ENCODE data around the gene ANKRD23.
"Not testable (repeated sequence)": the region's sequence is repeated elsewhere in the genome, so short reads cannot be mapped to it uniquely, and the experiment has no call there.

ANKRD23 gene

DNA sequence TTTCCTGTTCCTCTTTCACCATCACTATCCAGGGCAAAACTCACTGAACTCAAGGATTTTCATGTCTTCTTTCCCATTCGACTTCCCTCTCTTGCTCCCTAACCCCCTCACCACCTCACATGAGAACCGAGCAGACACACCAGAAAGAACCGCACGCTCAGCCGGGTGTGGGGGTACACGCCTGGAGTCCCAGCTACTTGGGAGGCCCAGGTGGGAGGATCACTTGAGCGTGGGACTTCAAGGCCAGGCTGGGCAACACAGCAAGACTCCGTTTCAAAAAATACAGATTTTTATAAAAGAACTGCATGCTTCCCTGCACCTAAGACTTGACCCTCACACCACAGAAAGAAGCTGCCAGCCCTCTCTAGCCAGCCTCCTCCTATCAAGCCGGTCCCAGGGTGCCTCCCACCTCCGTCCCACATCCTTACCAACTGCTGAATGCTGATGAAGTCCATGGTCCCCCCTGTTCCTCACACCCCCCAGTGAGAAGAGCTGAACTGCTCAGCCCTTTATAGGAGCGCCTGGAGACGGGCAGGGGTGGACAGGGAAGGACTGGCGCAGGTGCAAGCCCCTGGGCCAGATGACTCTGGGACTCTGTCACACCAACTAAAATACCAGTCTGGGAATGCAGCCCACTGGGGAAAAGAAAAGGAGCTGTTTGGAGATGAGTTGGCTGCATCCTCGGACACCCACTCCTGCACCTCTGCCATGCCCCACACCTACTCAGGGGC lies at the start of gene ANKRD23:
TSS of gene ANKRD23 (minus strand) at position 484 of the 731 bp plus-strand sequence. CDS start at position 455, 29 bp downstream.
- no peak for DNase-seq
- intact Hi-C loops (cut with DNase I): no loop called here

DNA sequence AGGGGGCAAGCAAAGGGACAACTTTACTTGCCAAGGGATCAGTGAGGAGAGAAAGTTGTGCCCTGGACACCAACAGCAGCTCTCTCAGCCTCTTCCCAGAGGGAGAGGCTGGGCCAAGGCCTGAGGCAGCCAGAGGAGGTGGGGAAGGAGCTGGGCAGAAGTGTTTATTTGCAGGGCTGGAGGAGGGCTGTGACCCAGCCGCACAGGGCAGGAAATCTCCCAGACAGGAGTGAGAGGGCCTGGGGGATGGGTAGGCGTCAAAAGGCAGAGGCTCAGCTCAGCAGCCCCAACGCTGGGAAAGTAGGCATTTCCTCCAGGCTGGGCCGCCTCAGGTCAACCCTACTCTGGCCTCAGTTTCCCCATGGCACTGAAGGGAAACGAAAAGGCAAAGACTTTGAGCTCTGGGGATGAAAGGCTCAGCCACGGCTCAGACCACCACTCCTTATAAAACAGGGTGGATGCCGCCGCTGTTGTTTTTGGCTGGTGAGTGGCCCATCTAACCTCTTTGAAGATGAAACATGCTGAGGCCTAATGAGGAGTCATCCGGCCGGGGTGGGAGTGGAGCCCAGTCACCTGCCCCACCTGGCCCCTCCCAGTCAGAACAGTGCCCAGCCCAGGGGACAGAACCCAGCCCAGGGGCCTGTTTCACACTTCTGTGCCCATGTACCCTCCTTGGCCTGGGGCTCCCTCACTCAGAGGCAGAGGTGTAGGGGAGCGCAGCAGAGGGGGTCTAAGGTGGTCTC lies 47.9 kb upstream of the ANKRD23 start:
- intact Hi-C loops (cut with DNase I): no loop called here
- DNase-seq: peak in 2 of 42 donors; percentile 43 to 49

DNA sequence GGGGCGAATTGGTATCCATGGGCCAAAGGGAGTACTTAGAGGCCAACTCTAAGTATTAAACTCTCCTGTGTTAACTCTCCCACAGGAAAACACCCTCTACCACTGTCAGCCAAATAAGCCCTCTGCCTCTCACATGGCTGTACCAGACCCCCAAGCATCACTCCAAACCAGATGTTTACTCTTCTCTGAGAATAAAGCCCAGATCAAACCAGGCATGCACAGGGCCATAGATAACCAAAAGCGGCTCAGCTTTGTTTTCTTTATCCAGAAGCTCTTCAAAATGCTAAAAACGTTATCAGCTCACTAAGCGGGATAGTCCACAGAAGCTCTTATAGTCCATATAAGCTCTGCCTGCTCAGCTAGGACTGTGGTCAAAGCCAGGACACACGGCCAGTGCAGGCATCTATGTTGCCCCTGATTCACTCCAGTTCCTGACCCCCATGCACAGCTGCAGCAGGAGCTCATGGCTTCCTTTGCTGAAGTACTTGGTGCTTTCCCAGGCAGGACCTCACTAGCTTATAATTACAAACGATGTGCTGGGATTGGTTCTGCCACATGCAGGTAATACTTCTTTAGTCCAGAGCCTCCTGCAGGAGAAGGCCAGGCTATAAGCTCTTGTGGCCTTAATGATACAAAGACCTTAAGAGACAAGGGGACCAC lies 47.0 kb upstream of the ANKRD23 start:
- intact Hi-C loops (cut with DNase I): no loop called here
- no peak for DNase-seq

DNA sequence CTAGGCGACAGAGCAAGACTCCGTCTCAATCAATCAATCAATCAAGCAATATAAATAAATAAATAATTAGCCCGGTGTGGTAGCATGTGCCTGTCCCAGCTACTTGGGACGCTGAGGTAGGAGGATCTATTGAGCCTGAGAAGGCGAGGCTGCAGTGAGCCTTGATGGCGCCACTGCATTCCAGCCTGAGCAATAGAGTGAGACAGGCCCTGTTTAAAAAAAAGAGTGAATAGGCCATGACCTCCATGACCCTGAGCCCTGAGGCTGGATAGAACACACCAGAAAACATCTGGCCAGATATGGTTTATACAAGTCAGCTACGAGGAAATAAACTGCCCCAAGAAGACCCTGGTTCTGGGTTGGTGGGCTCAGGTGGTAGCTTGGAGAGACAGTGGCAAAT lies 46.4 kb upstream of the ANKRD23 start:
- DNase-seq: no peak
- intact Hi-C loops (cut with DNase I): no loop called here

DNA sequence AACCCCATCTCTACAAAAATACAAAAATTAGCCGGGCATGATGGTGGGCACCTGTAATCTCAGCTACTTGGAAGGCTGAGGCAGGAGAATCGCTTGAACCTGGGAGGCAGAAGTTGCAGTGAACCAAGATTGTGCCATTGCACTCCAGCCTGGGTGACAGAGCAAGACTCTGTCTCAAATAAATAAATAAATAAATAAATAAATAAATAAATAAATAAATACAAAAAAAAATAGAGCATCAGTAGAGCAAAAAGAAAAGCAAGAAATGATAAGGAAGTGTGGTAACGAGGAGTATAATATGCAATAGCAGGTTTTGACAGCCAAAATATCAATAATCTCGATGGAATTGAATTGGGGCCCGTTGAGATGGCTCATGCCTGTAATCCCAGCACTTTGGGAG lies 45.7 kb upstream of the ANKRD23 start:
- intact Hi-C loops (cut with DNase I); DNase-seq: not testable (repeated sequence)

DNA sequence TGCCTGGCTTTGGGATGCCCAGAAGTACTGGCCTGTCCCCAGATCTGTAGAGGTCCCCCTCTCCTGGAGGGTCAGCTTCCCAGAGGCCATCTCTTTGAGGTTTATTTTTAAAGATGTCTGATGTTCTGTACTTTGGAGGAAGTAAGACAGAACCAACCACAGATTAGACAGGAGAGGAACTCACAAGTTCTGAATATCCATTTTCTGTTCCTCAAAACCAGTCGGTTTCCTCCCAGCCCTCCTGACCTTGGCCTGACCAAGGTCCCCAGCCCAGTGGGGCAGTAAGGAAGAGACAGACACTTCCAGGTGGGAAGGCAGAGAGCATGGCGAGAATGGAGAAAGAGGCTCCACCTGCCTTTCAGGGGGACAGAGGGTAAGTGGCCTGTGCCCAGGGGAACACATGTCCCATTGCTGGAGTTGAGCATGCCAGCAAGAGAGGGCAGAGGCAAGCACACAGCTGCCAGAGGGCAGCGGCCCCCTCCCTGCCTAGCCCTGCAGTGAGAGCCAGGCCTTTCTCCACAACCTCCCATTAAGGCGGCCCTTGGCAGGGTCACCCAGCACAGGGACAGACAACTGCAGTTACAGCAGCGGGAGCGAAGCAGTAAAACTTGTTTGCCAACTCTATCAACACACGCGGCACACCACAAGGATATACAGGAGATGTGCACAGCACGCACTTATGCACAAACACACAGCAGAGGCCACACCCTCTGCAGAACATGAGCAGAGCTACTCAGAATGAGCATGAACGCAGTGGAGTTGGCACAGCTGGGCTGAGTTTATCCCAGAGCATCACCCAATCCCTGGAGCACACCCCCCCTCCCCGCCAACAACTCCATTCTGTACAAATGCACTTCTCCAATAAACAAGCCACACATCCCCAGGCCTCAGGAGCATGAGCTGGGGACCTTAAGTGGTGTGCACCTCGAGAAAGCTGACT lies 44.5 kb upstream of the ANKRD23 start:
- DNase-seq: peak in 41 of 42 donors; percentile 57 to 87 (median 72)
- intact Hi-C loops (cut with DNase I): no loop called here

DNA sequence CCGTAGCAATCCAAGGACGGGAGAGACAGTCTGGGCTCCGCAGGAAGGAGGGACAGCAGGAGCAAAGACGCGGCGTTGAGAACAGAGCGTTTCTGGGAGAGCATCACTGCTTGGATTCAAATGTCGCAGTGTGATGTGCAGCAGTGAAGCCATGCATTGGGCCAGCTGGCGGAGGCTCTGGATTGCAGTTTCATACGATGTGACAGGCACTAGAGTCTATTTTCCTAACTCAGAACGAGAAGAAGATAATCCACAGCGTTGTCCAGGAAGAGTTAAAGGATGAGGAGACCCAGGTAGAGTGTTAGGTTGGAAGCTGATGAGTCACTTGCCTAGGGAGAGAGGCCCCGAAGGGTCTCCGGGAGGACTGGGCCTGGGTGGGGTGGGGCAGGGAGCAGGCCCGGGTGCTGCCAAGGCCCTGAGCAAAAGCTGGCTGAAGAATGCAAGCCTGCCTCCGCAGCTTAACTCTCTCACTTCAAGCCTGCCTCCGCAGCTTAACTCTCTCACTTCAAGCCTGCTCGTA lies 43.7 kb upstream of the ANKRD23 start:
- peak in 11 of 42 donors; percentile 35 to 71 (median 45) for DNase-seq
- intact Hi-C loops (cut with DNase I): no loop called here

DNA sequence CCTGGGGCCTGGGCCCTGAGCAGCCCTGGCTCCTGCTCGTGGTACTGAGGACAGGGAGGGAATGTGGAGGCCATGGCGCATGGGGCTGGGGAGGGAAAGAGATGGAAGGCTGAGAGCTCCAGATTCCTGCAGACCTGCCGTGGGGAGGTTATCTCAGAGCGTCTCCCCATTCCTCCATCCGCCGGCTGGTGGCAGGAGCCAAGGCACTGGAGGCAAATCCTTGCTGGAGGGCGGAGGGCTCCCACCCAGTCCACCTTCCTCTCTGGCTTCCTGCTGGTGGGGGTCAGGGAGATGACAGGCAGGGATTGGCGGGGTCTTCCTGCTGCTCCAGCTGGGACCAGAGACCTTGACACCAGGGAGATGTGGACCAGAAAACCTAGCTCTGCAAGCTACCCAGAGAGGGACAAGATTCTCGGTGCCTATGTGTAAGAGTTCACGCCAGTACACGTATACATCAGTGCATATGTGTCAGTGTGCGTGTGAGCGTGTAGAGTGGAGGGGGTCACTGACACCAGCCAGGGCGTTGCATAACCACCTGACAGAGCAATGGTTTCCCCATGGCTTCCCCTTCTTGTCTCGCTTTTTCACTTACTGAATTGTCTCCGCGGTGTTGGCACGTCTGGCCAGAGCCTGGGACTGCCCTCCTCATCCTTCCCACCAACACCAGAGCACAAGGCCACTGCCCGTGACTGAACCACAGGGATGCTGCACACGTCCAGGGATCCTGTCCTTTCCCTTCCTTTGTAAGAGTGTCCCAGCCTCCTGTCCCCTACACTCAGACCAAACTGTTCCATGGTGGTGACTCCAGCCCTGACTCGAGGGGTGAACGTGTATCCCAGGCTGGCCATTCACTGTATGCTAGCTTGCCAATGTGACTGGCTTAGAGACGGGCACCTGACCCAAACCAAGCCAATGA lies 41.9 kb upstream of the ANKRD23 start:
- no peak for DNase-seq
- intact Hi-C loops (cut with DNase I): no loop called here

DNA sequence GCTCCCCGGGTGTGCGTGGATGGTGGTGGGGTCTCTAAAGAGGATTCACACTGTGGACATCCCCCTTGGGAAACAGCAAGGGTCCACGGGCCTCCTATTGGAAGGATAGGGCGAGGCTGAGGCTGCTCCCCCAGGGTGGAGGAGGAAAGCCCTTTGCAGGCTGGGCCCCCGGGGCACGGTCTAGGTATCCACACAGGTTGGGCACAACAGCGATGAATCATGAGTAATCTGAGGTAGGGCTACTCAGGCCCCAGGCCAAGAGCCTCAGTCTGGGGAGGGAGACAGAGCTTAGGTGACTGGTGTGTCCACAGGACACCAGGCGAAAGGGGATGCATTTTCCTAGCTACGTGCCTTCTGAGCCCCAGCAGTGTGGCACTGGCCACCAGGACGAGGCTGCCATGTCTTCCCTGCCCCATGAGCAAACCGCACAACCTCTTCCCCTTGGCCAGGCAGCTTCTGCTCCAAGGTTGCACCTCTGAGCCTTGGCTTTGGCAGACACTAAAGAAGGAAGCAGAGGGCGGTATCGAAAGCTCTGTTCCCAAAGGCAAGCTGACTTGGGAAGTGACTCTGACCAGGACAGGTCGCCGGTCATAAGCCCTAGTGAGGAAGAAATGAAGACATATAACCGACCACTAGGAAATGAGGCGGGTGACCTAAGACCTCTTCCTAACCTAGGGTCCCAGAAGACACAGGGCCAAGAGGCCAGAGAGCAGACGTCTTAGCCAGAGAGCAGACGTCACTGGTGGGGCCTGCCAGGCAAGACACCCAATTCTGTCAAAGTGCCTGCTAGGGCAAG lies 40.7 kb upstream of the ANKRD23 start:
- DNase-seq: no peak
- intact Hi-C loops (cut with DNase I): no loop called here

DNA sequence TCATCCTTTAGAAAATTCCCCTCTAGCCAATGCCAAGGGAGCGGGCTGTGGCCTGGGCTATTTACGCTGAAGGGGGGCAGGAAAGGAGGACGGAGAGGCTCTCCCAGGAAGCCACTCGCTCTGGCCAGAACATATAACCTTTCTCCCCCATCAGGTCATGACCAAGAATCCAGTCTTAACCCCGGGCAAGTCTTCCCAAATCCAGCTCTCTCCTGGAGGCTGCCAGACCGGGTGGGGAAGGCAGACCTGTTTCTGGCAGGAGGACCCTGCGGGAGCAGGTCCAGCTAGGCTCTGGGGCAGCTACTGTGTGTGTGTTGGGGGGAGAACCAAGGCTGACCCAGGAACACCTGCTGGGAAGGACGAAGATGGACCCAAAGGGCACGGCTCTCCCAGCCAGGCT lies 39.5 kb upstream of the ANKRD23 start:
- intact Hi-C loops (cut with DNase I): no loop called here
- no peak for DNase-seq

DNA sequence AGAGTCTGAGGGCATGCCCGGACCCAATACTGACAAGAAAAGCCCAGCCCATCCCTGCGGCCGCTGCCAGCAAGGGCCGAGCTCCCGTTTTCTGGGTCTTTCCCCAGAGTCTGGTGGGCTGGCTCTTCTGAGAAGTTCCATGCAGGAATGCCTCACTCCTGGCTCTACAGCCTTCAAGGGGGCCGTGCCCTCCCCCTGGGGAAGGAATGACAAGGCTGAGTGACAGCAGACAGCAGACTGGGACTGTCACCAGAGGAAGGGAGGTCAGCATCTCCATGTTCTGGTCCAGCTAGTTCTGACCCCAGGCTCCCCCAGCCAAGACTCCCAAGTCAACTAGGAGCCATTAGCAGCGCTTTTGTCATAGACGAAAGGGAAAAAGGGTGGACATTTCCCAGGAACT lies 39.1 kb upstream of the ANKRD23 start:
- intact Hi-C loops (cut with DNase I): no loop called here

DNA sequence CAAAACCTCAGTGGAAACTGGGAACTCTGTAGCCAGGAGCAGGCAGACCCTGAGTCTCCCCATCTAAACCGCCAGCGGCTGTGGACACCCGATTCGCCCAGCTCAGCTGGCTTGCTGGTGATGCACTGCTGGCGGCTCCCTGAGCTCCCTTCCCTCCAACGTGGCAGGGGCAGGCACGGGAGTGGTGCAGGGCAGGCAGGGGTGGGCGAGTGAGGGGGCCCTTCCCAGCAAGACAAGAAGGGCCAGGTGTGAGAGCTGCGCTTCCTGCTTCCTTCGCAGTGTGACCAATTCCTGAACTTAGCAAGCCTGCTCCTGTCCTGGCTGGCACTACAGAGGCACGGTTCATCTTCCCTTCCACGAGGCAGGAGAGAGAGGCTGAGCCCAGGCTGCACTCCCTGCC lies 38.4 kb upstream of the ANKRD23 start:
- intact Hi-C loops (cut with DNase I): no loop called here
- no peak for DNase-seq

More for the DNA sequence above, 39.1 kb upstream of the ANKRD23 start:
- no peak for DNase-seq

DNA sequence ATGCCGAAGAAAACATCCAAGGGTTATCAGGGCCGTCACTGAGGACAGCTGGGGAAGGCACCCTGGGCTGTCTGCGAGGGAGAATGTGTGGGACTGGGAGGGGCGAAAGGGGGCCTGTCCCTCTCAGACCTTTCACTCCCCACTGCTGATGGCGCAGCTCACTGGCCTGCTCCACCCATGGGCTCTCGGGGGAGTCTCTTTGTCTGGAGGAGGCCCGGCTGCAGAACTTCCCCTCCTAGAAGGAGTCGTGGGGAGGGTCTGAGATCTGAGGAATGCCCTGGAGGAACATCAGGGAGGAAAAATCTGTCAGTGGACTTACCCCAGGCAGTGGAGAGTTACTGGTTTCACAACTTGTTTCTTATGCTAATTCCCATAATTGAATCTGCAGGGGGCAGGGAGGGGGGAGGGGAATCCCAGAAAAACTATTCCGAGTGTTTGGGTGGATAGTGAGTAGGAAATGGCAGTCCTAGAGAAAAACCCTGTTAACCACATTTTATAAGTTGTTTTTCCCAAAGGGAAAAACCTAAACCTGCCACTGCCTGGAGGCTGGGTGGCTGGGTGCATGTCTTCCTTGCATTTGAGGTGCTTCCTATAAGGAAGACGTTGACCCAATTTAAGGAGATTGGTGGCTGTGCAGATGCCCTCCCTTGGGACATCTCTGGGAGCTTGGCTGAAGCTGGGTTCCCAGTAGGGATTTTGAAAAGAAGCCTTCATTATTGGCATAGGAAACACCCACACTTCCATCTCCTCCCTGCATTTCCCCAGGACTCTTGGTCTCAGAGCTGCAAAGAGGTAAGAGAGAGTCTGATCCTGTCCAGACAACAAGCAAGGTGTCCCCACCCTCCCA lies 37.8 kb upstream of the ANKRD23 start:
- no peak for DNase-seq
- intact Hi-C loops (cut with DNase I): no loop called here

DNA sequence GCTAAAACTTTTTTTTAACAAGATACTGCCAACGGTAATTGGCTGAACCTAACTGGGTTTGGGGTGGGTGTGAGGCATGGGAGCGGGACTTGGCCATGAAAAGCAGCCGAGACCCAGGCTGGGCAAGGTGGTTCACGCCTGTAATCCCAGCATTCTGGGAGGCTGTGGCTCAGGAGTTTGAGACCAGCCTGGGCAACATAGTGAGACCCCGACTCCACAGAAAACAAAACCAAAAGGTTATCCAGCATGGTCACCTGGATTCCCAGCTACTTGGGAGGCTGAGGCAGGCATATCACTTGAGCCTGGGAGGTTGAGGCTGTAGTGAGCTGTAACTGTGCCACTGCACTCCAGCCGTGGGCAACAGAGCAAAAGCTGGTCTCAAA lies 37.1 kb upstream of the ANKRD23 start:
- DNase-seq: no peak
- intact Hi-C loops (cut with DNase I): no loop called here

DNA sequence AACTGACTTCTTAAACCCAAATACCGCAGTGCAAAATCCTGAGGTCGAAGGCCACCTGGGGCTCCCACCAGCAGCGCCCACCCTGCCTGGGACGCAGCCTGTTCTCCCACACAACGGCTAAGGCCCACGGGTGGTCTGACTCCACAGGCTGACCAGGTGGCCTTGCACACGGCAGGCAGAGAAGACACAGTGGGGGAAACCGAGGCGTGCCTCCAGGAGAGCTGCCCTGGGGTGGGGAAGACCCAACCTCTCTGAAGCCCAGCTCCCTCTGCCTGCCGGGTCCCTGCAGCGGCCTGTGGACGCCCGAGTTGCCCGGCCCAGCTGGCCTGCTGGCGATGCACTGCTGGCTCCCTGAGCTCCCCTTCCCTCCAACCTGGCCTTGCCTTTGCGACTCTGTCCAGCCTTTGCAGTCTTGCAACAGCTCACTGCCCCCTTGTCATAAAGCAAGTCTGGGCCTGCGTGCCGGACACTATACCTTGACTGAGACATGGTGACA lies 35.8 kb upstream of the ANKRD23 start:
- intact Hi-C loops (cut with DNase I): no loop called here
- no peak for DNase-seq

Measured in head of caudate nucleus (tissue), 42 donors.